K562 (cell line): ENCODE measurements around the gene SMPDL3B. TPM values are rescaled to one million over a fixed set of nuclear protein-coding genes. Genes with fewer than 3 reads are reported as not detected.

ENCODE experiments used
- MTF1 ChIP-seq: fragments of 250-450 bp; sonication (Bioruptor Pico); IDR thresholded peaks from 2 replicates; pipeline ENCODE4 v1.9.0; 2021; ENCODE audit warnings: moderate library complexity, mild to moderate bottlenecking, inconsistent platforms, borderline replicate concordance
- PHB2 ChIP-seq: fragments of 450-650 bp; IDR thresholded peaks from 2 replicates; pipeline ENCODE4 v1.6.1; 2017; ENCODE audit warnings: low read depth
- RBM25 ChIP-seq: fragments of 200-400 bp; formaldehyde crosslinking; IDR thresholded peaks from 2 replicates; pipeline ENCODE4 v1.6.1; 2018; ENCODE audit warnings: low read length, low read depth, moderate library complexity; ENCODE audit not compliant: severe bottlenecking
- TCF7L2 ChIP-seq: fragments of 150-350 bp; IDR thresholded peaks from 2 replicates; pipeline ENCODE4 v1.6.1; 2016; ENCODE audit warnings: low read depth, mild to moderate bottlenecking, low read length, moderate library complexity
- ZNF143 ChIP-seq: sonication (generic); formaldehyde crosslinking; IDR thresholded peaks from 2 replicates; pipeline ENCODE4 v1.9.0; 2022; ENCODE audit warnings: mild to moderate bottlenecking, missing genetic modification reagents
- polyA plus RNA-seq, 8 experiments: library from polyadenylated mRNA; depleted of rRNA in 4 of 8; stranded (reverse) in 5 of 8; unstranded in 3 of 8; fragments of >200 nt; fragmentation: Nextera tagmentation in 2 of 8; fragmentation: Illumina TruSeq in 1 of 8; extraction: Ambion mirVana in 2 of 8; extraction: Trizol in 1 of 8; gene quantifications; 2 replicates each; pipeline versions ENCODE4 v1.2.1 to v1.2.3, GENCODE V29; 2011 to 2014; ENCODE audit warnings: inconsistent platforms in 1 of 8, missing spikeins in 1 of 8
- total RNA-seq, 7 experiments: library from RNA; depleted of rRNA in 6 of 7; stranded (reverse); fragments of >200 nt in 6 of 7; fragmentation: Illumina TruSeq in 2 of 7; extraction: Trizol in 2 of 7; gene quantifications; 2 replicates each; pipeline versions ENCODE4 v1.2.1 to v1.2.3, GENCODE V29; 2011 to 2021; ENCODE audit warnings: low replicate concordance in 1 of 7
- TF ChIP-seq, protein P1 (sequence below): fragments of 450-650 bp; formaldehyde crosslinking; IDR thresholded peaks from 2 replicates; pipeline ENCODE4 v1.4.0; 2020; ENCODE audit warnings: mild to moderate bottlenecking, moderate library complexity
- TF ChIP-seq, protein P2 (sequence below), 2 experiments: fragments of 450-650 bp; IDR thresholded peaks; 2 replicates each; pipeline ENCODE4 v1.6.1; 2018; ENCODE audit warnings: mild to moderate bottlenecking in 2 of 2, low read depth in 1 of 2; ENCODE audit not compliant: partially characterized antibody in 2 of 2

Gene SMPDL3B
- total and polyA plus RNA-seq, 9 of the 15 experiments (the other 6 are each of a cell fraction or from before 2014, with no cell fraction given), result 0.07 to 1.2 (median 0.73) TPM

DNA sequence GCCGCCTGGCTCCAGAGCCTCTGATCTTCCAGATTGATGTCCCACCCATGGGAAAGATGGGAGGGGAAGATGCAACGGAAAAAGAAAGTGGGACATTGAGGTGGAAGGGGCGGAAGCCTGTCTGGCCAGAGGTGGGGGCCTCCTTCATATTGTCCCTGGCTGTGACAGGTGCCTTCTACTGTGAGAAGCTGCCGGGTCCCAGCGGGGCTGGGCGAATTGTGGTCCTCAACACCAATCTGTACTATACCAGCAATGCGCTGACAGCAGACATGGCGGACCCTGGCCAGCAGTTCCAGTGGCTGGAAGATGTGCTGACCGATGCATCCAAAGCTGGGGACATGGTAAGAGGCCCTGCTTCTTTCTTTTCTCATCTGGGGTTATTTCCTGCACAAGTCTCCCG lies 19.4 kb downstream of the SMPDL3B start (continued):
- TF ChIP-seq, protein P1, sequence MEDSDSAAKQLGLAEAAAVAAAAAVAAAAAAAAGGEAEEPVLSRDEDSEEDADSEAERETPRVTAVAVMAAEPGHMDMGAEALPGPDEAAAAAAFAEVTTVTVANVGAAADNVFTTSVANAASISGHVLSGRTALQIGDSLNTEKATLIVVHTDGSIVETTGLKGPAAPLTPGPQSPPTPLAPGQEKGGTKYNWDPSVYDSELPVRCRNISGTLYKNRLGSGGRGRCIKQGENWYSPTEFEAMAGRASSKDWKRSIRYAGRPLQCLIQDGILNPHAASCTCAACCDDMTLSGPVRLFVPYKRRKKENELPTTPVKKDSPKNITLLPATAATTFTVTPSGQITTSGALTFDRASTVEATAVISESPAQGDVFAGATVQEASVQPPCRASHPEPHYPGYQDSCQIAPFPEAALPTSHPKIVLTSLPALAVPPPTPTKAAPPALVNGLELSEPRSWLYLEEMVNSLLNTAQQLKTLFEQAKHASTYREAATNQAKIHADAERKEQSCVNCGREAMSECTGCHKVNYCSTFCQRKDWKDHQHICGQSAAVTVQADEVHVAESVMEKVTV (CRISPR knock-in tag), result no peak
- TF ChIP-seq, protein P2, sequence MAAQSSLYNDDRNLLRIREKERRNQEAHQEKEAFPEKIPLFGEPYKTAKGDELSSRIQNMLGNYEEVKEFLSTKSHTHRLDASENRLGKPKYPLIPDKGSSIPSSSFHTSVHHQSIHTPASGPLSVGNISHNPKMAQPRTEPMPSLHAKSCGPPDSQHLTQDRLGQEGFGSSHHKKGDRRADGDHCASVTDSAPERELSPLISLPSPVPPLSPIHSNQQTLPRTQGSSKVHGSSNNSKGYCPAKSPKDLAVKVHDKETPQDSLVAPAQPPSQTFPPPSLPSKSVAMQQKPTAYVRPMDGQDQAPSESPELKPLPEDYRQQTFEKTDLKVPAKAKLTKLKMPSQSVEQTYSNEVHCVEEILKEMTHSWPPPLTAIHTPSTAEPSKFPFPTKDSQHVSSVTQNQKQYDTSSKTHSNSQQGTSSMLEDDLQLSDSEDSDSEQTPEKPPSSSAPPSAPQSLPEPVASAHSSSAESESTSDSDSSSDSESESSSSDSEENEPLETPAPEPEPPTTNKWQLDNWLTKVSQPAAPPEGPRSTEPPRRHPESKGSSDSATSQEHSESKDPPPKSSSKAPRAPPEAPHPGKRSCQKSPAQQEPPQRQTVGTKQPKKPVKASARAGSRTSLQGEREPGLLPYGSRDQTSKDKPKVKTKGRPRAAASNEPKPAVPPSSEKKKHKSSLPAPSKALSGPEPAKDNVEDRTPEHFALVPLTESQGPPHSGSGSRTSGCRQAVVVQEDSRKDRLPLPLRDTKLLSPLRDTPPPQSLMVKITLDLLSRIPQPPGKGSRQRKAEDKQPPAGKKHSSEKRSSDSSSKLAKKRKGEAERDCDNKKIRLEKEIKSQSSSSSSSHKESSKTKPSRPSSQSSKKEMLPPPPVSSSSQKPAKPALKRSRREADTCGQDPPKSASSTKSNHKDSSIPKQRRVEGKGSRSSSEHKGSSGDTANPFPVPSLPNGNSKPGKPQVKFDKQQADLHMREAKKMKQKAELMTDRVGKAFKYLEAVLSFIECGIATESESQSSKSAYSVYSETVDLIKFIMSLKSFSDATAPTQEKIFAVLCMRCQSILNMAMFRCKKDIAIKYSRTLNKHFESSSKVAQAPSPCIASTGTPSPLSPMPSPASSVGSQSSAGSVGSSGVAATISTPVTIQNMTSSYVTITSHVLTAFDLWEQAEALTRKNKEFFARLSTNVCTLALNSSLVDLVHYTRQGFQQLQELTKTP (IDR thresholded peaks at IDR 0.05; ENCODE audit: low read depth in 1 of 2, partially characterized antibody in 2 of 2), result no peak
- no peak for TF ChIP-seq TCF7L2
- no peak for TF ChIP-seq MTF1
- no peak for TF ChIP-seq ZNF143 (CRISPR knock-in tag)
- TF ChIP-seq PHB2, result no peak
- TF ChIP-seq RBM25, result no peak
